CD8-positive, alpha-beta memory T cell (primary cell): ENCODE measurements around the gene METAP1. TPM values are rescaled to one million over a fixed set of nuclear protein-coding genes. Genes with fewer than 3 reads are reported as not detected.
"Not testable (repeated sequence)": the region's sequence is repeated elsewhere in the genome, so short reads cannot be mapped to it uniquely, and the experiment has no call there.

Experiments
- CTCF ChIA-PET: fragments of 350-600 bp; sonication (Branson Sonifier 250); formaldehyde crosslinking; loops from one replicate; lab custom pipeline; 2021; ENCODE audit warnings: antibody characterized with exemption; lab: Charles Lee
- POLR2A ChIA-PET: fragments of 350-600 bp; sonication (Branson Sonifier 250); formaldehyde crosslinking; loops from one replicate; lab custom pipeline; 2021; ENCODE audit warnings: antibody characterized with exemption; lab: Charles Lee
- DNase-seq, 5 donors: peaks; one replicate each; pipeline versions ENCODE4 v3.0.0 to v3.0.0-alpha.2; 2020 to 2022; ENCODE audit warnings: mixed read lengths in 1 of 5
- H3K27ac ChIP-seq: one replicate; pipeline ENCODE4 v1.7.0; 2013; ENCODE audit warnings: low read depth, mild to moderate bottlenecking, low read length, moderate library complexity
- H3K27me3 ChIP-seq: 2 replicates; pipeline ENCODE4 v1.7.0; 2013; ENCODE audit warnings: low read length, mild to moderate bottlenecking; ENCODE audit not compliant: insufficient read depth, poor library complexity, severe bottlenecking
- H3K36me3 ChIP-seq: 2 replicates; pipeline ENCODE4 v1.7.0; 2013; ENCODE audit warnings: mild to moderate bottlenecking, low read length, moderate library complexity; ENCODE audit not compliant: insufficient read depth
- H3K4me1 ChIP-seq: 2 replicates; pipeline ENCODE4 v1.7.0; 2013; ENCODE audit warnings: mild to moderate bottlenecking, low read length, moderate library complexity; ENCODE audit not compliant: insufficient read depth
- H3K4me3 ChIP-seq: 2 replicates; pipeline ENCODE4 v1.7.0; 2013; ENCODE audit warnings: mild to moderate bottlenecking, low read length
- H3K9me3 ChIP-seq: 2 replicates; pipeline ENCODE4 v1.7.0; 2013; ENCODE audit warnings: mild to moderate bottlenecking, low read length
- H3K27ac Mint-ChIP-seq, 8 donors: one replicate each; pipeline ENCODE4 v1.8.0; 2020 to 2021; ENCODE audit warnings: mixed read lengths in 8 of 8, mild to moderate bottlenecking in 6 of 8, inconsistent platforms in 3 of 8, moderate library complexity in 3 of 8
- H3K27me3 Mint-ChIP-seq, 2 donors: one replicate each; pipeline ENCODE4 v1.8.0; 2020 to 2021; ENCODE audit warnings: mixed read lengths in 2 of 2, mild to moderate bottlenecking in 1 of 2, moderate library complexity in 1 of 2
- H3K36me3 Mint-ChIP-seq, 3 donors: one replicate each; pipeline ENCODE4 v1.8.0; 2020 to 2021; ENCODE audit warnings: mixed read lengths in 3 of 3, inconsistent platforms in 1 of 3, mild to moderate bottlenecking in 1 of 3
- H3K4me1 Mint-ChIP-seq, 3 donors: one replicate each; pipeline ENCODE4 v1.8.0; 2020 to 2021; ENCODE audit warnings: mixed read lengths in 3 of 3, inconsistent platforms in 1 of 3, mild to moderate bottlenecking in 1 of 3
- H3K4me3 Mint-ChIP-seq, 7 donors: one replicate each; pipeline ENCODE4 v1.8.0; 2020 to 2021; ENCODE audit warnings: mixed read lengths in 7 of 7, mild to moderate bottlenecking in 6 of 7, moderate library complexity in 4 of 7, inconsistent platforms in 2 of 7
- H3K9me3 Mint-ChIP-seq, 5 donors: one replicate each; pipeline ENCODE4 v1.8.0; 2020 to 2022; ENCODE audit warnings: mixed read lengths in 5 of 5, mild to moderate bottlenecking in 3 of 5, moderate library complexity in 2 of 5, inconsistent platforms in 1 of 5
- polyA plus RNA-seq: library from polyadenylated mRNA; unstranded; fragments of 300-500 nt; fragmentation: Illumina TruSeq; gene quantifications from one replicate; pipeline ENCODE4 v1.2.3, GENCODE V29; 2021
- total RNA-seq, 2 experiments: library from RNA; stranded (reverse); gene quantifications; one replicate each; pipeline ENCODE4 v1.2.3, GENCODE V29; 2021

The METAP1 gene
- total and polyA plus RNA-seq, 3 experiments from 2014 or later: 30.4 to 58.5 (median 56.6) TPM

DNA sequence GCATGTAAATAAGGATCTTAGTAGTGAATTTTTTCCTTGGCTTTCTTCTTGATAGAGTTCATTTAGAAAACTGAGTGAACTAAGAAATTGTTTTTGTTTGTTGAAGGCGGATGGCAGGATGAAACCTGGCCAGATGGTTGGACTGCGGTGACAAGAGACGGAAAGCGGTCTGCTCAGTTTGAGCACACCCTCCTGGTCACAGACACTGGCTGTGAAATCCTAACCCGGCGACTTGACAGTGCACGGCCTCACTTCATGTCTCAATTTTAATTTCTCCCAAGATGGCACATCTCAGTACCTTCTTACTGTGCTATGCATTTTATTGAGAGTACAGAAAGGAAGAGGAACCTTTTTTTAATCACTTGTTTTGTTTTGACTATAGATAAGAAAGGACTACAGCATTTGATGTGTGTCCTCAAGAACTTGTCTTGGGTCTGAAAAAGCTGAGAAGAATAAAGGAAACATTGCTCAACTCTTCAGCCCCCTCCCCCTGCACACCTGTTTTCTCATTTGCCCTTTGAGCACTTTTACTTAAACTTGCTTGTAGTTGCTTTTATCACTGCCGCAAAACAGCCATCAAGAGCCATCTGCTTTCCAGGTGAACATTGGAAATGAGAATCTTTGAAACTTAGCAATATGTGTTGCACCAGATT is 65.7 kb downstream of the METAP1 start:
- Mint-ChIP-seq H3K27me3 (no peaks in the 10 kb centered on the region), H3K9me3 (peaks cover 0 to 2% (median 0%) of the 10 kb centered on the region in 5 donors), H3K4me3 (no peak overlapping the region), H3K27ac (peak overlapping the region in 2 of 8 donors; percentile 11 to 66), H3K36me3 (peaks cover 11 to 60% (median 12%) of the 10 kb centered on the region in 3 donors), H3K4me1 (peaks cover 1 to 2% (median 2%) of the 10 kb centered on the region in 3 donors)
- peaks cover 6% of the 10 kb centered on the region for H3K36me3 ChIP-seq
- H3K4me3 ChIP-seq: no peak overlapping the region
- DNase-seq: no peak
- H3K27ac ChIP-seq: no peak overlapping the region
- H3K9me3 ChIP-seq: no peaks in the 10 kb centered on the region
- CTCF ChIA-PET: interaction anchor here (9.0 kb wide), 1 partner anchor 67 kb away, joined by 189 read pairs; the partner anchor contains the start of gene METAP1
- H3K4me1 ChIP-seq: no peaks in the 10 kb centered on the region
- H3K27me3 ChIP-seq: no peaks in the 10 kb centered on the region
- POLR2A ChIA-PET: no interaction called here

GRCh38 chr4:99062120-99062519 is 66.6 kb downstream of the METAP1 start:
- DNase-seq: no peak
- CTCF ChIA-PET: no interaction called here
- no peaks in the 10 kb centered on the region for H3K27me3 ChIP-seq
- no peak overlapping the region for H3K27ac ChIP-seq
- H3K9me3 Mint-ChIP-seq: peaks cover 0 to 2% (median 0%) of the 10 kb centered on the region in 5 donors
- H3K36me3 Mint-ChIP-seq: peaks cover 11 to 64% (median 13%) of the 10 kb centered on the region in 3 donors
- H3K27me3 Mint-ChIP-seq: no peaks in the 10 kb centered on the region
- no peak overlapping the region for H3K4me3 ChIP-seq
- H3K4me1 ChIP-seq: no peaks in the 10 kb centered on the region
- no peak overlapping the region for H3K4me3 Mint-ChIP-seq
- POLR2A ChIA-PET: interaction anchor here (1.0 kb wide), 1 partner anchor 27 kb away, joined by 3 read pairs; the partner anchor contains the start of gene ADH5
- H3K4me1 Mint-ChIP-seq: no peaks in the 10 kb centered on the region
- no peaks in the 10 kb centered on the region for H3K9me3 ChIP-seq
- peaks cover 6% of the 10 kb centered on the region for H3K36me3 ChIP-seq
- peak overlapping the region in 1 of 8 donors; percentile 32 for H3K27ac Mint-ChIP-seq

DNA sequence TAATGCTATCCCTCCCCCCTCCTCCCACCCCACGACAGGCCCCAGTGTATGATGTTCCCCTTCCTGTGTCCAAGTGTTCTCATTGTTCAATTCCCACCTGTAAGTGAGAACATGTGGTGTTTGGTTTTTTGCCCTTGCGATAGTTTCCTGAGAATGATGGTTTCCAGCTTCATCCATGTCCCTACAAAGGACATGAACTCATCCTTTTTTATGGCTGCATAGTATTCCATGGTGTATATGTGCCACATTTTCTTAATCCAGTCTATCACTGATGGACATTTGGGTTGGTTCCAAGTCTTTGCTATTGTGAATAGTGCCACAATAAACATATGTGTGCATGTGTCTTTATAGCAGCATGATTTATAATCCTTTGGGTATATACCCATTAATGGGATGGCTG is 70.0 kb downstream of the METAP1 start:
- H3K4me1 ChIP-seq, H3K4me3 Mint-ChIP-seq, DNase-seq, POLR2A ChIA-PET, H3K9me3 Mint-ChIP-seq, H3K27me3 Mint-ChIP-seq, H3K27me3 ChIP-seq, H3K27ac Mint-ChIP-seq, H3K4me1 Mint-ChIP-seq, H3K36me3 ChIP-seq, CTCF ChIA-PET, H3K9me3 ChIP-seq, H3K4me3 ChIP-seq, H3K27ac ChIP-seq: not testable (repeated sequence)
- H3K36me3 Mint-ChIP-seq: peaks cover 11 to 55% (median 15%) of the 10 kb centered on the region in 3 donors

DNA sequence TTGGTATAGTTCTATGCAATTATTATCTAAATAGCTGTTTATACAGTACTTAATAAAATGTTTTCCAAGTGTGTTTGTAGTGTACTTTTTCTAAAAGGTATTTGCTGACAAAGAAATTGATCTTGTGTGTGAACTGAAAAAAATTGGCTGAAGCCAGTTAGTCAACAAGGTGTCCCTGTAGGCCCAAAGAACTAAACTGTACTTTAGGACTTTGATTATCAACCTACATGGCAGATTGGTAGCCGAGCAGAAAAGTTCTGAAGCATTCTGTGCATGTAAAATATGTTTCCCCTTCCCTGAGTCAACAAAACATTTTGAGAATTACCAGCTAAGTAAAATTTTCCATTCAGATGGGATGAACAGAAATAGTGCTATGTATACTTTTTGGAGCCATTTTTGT is 72.1 kb downstream of the METAP1 start:
- peaks cover 0 to 2% (median 0%) of the 10 kb centered on the region in 3 donors for H3K4me1 Mint-ChIP-seq
- H3K27ac Mint-ChIP-seq: peak overlapping the region in 3 of 8 donors; percentile 3 to 54 (median 17)
- CTCF ChIA-PET: interaction anchor here (1.3 to 1.7 kb wide), 2 partner anchors 11 to 12 kb away, joined by 3 to 7 read pairs; no protein-coding TSS in a partner anchor
- no peak overlapping the region for H3K4me3 Mint-ChIP-seq
- POLR2A ChIA-PET: no interaction called here
- no peak for DNase-seq
- peaks cover 0 to 2% (median 0%) of the 10 kb centered on the region in 5 donors for H3K9me3 Mint-ChIP-seq
- no peaks in the 10 kb centered on the region for H3K27me3 ChIP-seq
- H3K4me1 ChIP-seq: no peaks in the 10 kb centered on the region
- peaks cover 4% of the 10 kb centered on the region for H3K36me3 ChIP-seq
- H3K27ac ChIP-seq: no peak overlapping the region
- H3K36me3 Mint-ChIP-seq: peaks cover 5 to 56% (median 19%) of the 10 kb centered on the region in 3 donors
- H3K4me3 ChIP-seq: no peak overlapping the region
- no peaks in the 10 kb centered on the region for H3K9me3 ChIP-seq
- H3K27me3 Mint-ChIP-seq: no peaks in the 10 kb centered on the region

DNA sequence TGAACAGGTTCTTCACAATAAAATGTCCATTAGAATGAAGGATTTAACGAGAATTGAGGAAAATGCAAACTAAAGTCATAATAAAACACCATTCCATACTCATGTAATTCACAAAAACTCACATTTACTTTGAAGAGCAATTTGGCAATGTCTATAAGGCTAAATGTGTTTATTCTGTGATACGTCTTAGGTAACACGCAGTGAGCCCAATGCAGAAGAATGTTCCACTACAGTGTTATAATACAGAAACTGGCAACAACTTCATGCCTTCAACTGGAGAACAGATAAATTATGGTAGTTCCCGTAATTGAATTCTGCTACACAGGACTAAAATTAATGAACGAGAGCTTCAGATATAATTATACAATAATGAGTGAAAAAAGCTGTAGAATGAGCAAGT is 75.6 kb downstream of the METAP1 start:
- no peaks in the 10 kb centered on the region for H3K9me3 ChIP-seq
- DNase-seq: no peak
- no peaks in the 10 kb centered on the region for H3K27me3 Mint-ChIP-seq
- CTCF ChIA-PET: no interaction called here
- H3K4me1 ChIP-seq: no peaks in the 10 kb centered on the region
- peak overlapping the region in 2 of 8 donors; percentile 15 to 38 for H3K27ac Mint-ChIP-seq
- no peaks in the 10 kb centered on the region for H3K27me3 ChIP-seq
- peaks cover 6 to 77% (median 24%) of the 10 kb centered on the region in 3 donors for H3K36me3 Mint-ChIP-seq
- peaks cover 0 to 6% (median 4%) of the 10 kb centered on the region in 3 donors for H3K4me1 Mint-ChIP-seq
- no peak overlapping the region for H3K4me3 Mint-ChIP-seq
- no peak overlapping the region for H3K27ac ChIP-seq
- peaks cover 24% of the 10 kb centered on the region for H3K36me3 ChIP-seq
- POLR2A ChIA-PET: no interaction called here
- no peak overlapping the region for H3K4me3 ChIP-seq
- no peaks in the 10 kb centered on the region for H3K9me3 Mint-ChIP-seq

GRCh38 chr4:99074816-99075215 is 79.3 kb downstream of the METAP1 start:
- POLR2A ChIA-PET: no interaction called here
- no peak overlapping the region for H3K4me3 ChIP-seq
- peaks cover 45% of the 10 kb centered on the region for H3K36me3 ChIP-seq
- CTCF ChIA-PET: interaction anchor here (2.4 kb wide), 1 partner anchor 80 kb away, joined by 8 read pairs; the partner anchor contains the start of gene METAP1
- Mint-ChIP-seq H3K4me1 (peaks cover 3 to 17% (median 7%) of the 10 kb centered on the region in 3 donors), H3K9me3 (no peaks in the 10 kb centered on the region), H3K27ac (no peak overlapping the region), H3K4me3 (no peak overlapping the region), H3K36me3 (peaks cover 10 to 88% (median 26%) of the 10 kb centered on the region in 3 donors), H3K27me3 (no peaks in the 10 kb centered on the region)
- no peak overlapping the region for H3K27ac ChIP-seq
- no peaks in the 10 kb centered on the region for H3K27me3 ChIP-seq
- no peaks in the 10 kb centered on the region for H3K4me1 ChIP-seq
- DNase-seq: no peak
- no peaks in the 10 kb centered on the region for H3K9me3 ChIP-seq

DNA sequence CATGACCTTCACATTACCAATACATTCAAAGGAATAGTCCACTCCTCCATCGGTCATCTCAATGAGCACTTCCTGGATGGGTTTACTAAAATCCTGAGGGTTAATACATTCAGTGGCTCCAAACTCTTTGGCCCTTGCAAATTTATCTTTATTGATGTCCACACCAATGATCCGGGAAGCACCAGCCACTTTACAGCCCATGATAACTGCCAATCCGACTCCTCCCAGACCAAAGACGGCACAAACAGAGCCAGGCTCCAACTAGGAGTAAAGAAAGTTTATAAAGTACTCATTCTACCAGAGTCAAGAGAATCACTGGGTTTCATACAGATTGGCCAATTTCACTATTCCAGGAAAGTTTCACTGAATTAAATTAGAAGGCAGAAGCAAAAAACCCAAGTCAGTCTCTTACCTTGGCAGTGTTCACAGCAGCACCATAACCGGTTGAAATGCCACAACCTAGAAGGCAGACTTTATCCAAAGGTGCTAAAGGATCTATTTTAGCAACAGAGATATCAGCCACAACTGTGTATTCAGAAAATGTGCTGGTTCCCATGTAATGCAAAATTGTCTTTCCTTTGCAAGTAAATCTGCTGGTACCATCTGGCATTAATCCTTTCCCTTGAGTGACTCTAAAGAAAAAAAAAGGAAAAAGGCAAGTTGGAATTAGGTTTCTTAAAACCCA is 80.9 kb downstream of the METAP1 start:
- H3K4me1 ChIP-seq: no peaks in the 10 kb centered on the region
- Mint-ChIP-seq H3K4me1 (peaks cover 7 to 26% (median 7%) of the 10 kb centered on the region in 3 donors), H3K4me3 (no peak overlapping the region), H3K27me3 (no peaks in the 10 kb centered on the region), H3K9me3 (no peaks in the 10 kb centered on the region), H3K36me3 (peaks cover 10 to 90% (median 31%) of the 10 kb centered on the region in 3 donors), H3K27ac (peak overlapping the region in 1 of 8 donors; percentile 78)
- no peaks in the 10 kb centered on the region for H3K9me3 ChIP-seq
- no peak overlapping the region for H3K27ac ChIP-seq
- POLR2A ChIA-PET: no interaction called here
- no peak for DNase-seq
- peaks cover 57% of the 10 kb centered on the region for H3K36me3 ChIP-seq
- CTCF ChIA-PET: no interaction called here
- no peak overlapping the region for H3K4me3 ChIP-seq
- H3K27me3 ChIP-seq: no peaks in the 10 kb centered on the region

GRCh38 chr4:99077177-99077576 is 81.7 kb downstream of the METAP1 start:
- Histone ChIP-seq H3K4me1 (no peaks in the 10 kb centered on the region), H3K36me3 (peaks cover 64% of the 10 kb centered on the region), H3K4me3 (no peak overlapping the region), H3K27ac (no peak overlapping the region), H3K9me3 (no peaks in the 10 kb centered on the region), H3K27me3 (no peaks in the 10 kb centered on the region)
- no peaks in the 10 kb centered on the region for H3K9me3 Mint-ChIP-seq
- no peaks in the 10 kb centered on the region for H3K27me3 Mint-ChIP-seq
- POLR2A ChIA-PET: no interaction called here
- H3K4me1 Mint-ChIP-seq: peaks cover 9 to 33% (median 14%) of the 10 kb centered on the region in 3 donors
- H3K4me3 Mint-ChIP-seq: no peak overlapping the region
- peaks cover 10 to 91% (median 28%) of the 10 kb centered on the region in 3 donors for H3K36me3 Mint-ChIP-seq
- CTCF ChIA-PET: interaction anchor here (1.9 kb wide), 1 partner anchor 21 kb away, joined by 7 read pairs; no protein-coding TSS in a partner anchor
- peak overlapping the region in 2 of 8 donors; percentile 12 to 64 for H3K27ac Mint-ChIP-seq
- no peak for DNase-seq
